NT2/D1 (cell line): ENCODE results near the gene PRR29.

ENCODE experiments used
- YY1 ChIP-seq: IDR thresholded peaks from 2 replicates; pipeline ENCODE4 v1.6.1; 2011; ENCODE audit not compliant: insufficient read length, insufficient read depth
- ZNF274 ChIP-seq: IDR thresholded peaks from 2 replicates; pipeline ENCODE4 v1.6.1; 2011; ENCODE audit warnings: mild to moderate bottlenecking, low read depth, low read length

- no peak for TF ChIP-seq YY1
- no peak for TF ChIP-seq ZNF274
Measured at GRCh38 chr17:64024215-64024654, 26.1 kb downstream of the PRR29 start.
